Heart right ventricle (tissue), 16 donors: ENCODE measurements around the gene MLLT3. TPM values are rescaled to one million over a fixed set of nuclear protein-coding genes. Genes with fewer than 3 reads are reported as not detected.

ENCODE experiments used
- ATAC-seq, 8 donors: fragments of 200-7000 bp; cut with Tn5 transposase; one replicate each; pipeline ENCODE4 v1.9.1; 2020; ENCODE audit warnings: mild to moderate bottlenecking in 8 of 8, moderate library complexity in 8 of 8, moderate number of reproducible peaks in 1 of 8
- DNase-seq, 2 donors: peaks; one replicate each; pipeline ENCODE4 v3.0.0-alpha.2; 2020
- H3K27ac ChIP-seq, 10 donors: fragments of 200-600 bp; sonication (generic) in 2 of 10; one replicate each; pipeline versions ENCODE4 v1.5.0 to v1.8.0; 2020 to 2022; ENCODE audit warnings: mild to moderate bottlenecking in 3 of 10
- H3K27me3 ChIP-seq, 7 donors: fragments of 200-600 bp; one replicate each; pipeline ENCODE4 v1.8.0; 2021 to 2022; ENCODE audit warnings: mild to moderate bottlenecking in 2 of 7
- H3K36me3 ChIP-seq, 9 donors: fragments of 200-600 bp; sonication (generic) in 1 of 9; one replicate each; pipeline versions ENCODE4 v1.5.0 to v1.8.0; 2020 to 2022; ENCODE audit warnings: mild to moderate bottlenecking in 2 of 9
- H3K4me1 ChIP-seq, 9 donors: fragments of 200-600 bp; sonication (generic) in 1 of 9; one replicate each; pipeline versions ENCODE4 v1.5.0 to v1.8.0; 2020 to 2022; ENCODE audit warnings: mild to moderate bottlenecking in 4 of 9
- H3K4me3 ChIP-seq, 10 donors: fragments of 200-600 bp; sonication (generic) in 2 of 10; one replicate each; pipeline versions ENCODE4 v1.5.0 to v1.8.0; 2020 to 2022; ENCODE audit warnings: mild to moderate bottlenecking in 7 of 10, moderate library complexity in 2 of 10
- H3K9me3 ChIP-seq, 11 donors: fragments of 200-600 bp in 10 of 11; sonication (generic) in 2 of 11; one replicate each; pipeline versions ENCODE4 v1.5.0 to v1.8.0; 2013 to 2022; ENCODE audit warnings: mild to moderate bottlenecking in 2 of 11, control low read depth in 1 of 11, moderate library complexity in 1 of 11
- CTCF ChIP-seq, 9 donors: fragments of 200-600 bp; sonication (generic) in 2 of 9; IDR thresholded peaks; one replicate each; pipeline versions ENCODE4 v1.5.0 to v1.8.0; 2021 to 2022; ENCODE audit warnings: antibody characterized with exemption in 9 of 9, mild to moderate bottlenecking in 5 of 9, moderate library complexity in 1 of 9
- WGBS, 2 donors: extraction: QIAGEN DNeasy Blood & Tissue Kit; methylation state at CpG; one replicate each; pipeline ENCODE4 v1.1.7; 2013; ENCODE audit warnings: inconsistent platforms in 1 of 2; 5-methylcytosine and 5-hydroxymethylcytosine counted together
- intact Hi-C, 10 donors: fragments of 100-400 bp; cut with DNase I; formaldehyde crosslinking; loops; one replicate each; pipeline versions ENCODE4 v1.11.1 to v1.14.2; 2022
- polyA plus RNA-seq, 2 donors: library from polyadenylated mRNA; stranded (reverse); fragments of 200-250 nt; gene quantifications; one replicate each; pipeline ENCODE4 v1.2.3, GENCODE V29; 2013
- total RNA-seq, 10 donors: library from RNA; stranded (reverse); fragmentation: NEBNext Ultra II Directional in 3 of 10; extraction: Animal tissue kit (Norgen Biotek cat#: 25700) in 3 of 10; gene quantifications; one replicate each; pipeline versions ENCODE4 v1.2.1 to v1.2.4, GENCODE V29; 2021 to 2023
- donor health status: Arrhythmogenic right ventricular cardiomyopathy.
- donor health status: ischemic (EF 13 %, LVEDD 7.1; RV severe dilation, severe dysfunction).
- donor health status: healthy with polysubstance abuse.
- donor health status: DM: no; HTN: yes; CAD: no.
- donor health status: DM: no; HTN: no; CAD: no.
- donor health status: ischemic (EF 25% LVEDD 6.9; RV normal size, moderate dysfunction).
- donor health status: ischemic (EF 25% LVEDD 5.7; RV mildly dilated, moderate dysfunction).
- donor health status: healthy.
- donor health status: DM: yes; HTN: yes; CAD: no.
- donor health status: Ischemic cardiomyopathy.
- donor health status: ischemic (EF 35%, LVEDD 5.7; RV mildly dilated, moderate dysfunction).
- donor health status: nonischemic (EF 11% LVEDD 7.7; RV severe dilation, severe dysfunction).
- donor health status: DM: yes; HTN: yes; CAD: no.
- donor health status: PGD.
- donor health status: ischemic (EF 29% LVEDD 5.4; RV normal size, mild dysfunction).
- donor health status: nonischemic (EF 23%, LVEDD 6.1; RV moderate dilation, normal function).

The MLLT3 gene
- total and polyA plus RNA-seq, 12 donors, result 4.3 to 22.7 (median 13.5) TPM

- Histone ChIP-seq H3K36me3 (no peaks in the 10 kb centered on the region), H3K4me1 (peaks cover 0 to 47% (median 19%) of the 10 kb centered on the region in 9 donors), H3K4me3 (no peak overlapping the region), H3K27ac (no peak overlapping the region), H3K9me3 (no peaks in the 10 kb centered on the region), H3K27me3 (no peaks in the 10 kb centered on the region)
- DNase-seq, result no peak
- 83 to 86% methylated on average over 3 of the region's 3 CpGs for WGBS, 2 donors
- TF ChIP-seq CTCF (IDR thresholded peaks at IDR 0.05), result no peak
- intact Hi-C loops, result loop anchor here in 1 of 10 donors (5.0 kb wide), 1 partner anchor 38 kb away; no protein-coding TSS in a partner anchor
- ATAC-seq, result no peak
Measured at GRCh38 chr9:20564650-20565049, 57.6 kb downstream of the MLLT3 start.

- H3K9me3 ChIP-seq, result no peaks in the 10 kb centered on the region
- TF ChIP-seq CTCF (IDR thresholded peaks at IDR 0.05), result no peak
- no peaks in the 10 kb centered on the region for H3K27me3 ChIP-seq
- intact Hi-C loops, result loop anchor here in 1 of 10 donors (5.0 kb wide), 1 partner anchor 38 kb away; no protein-coding TSS in a partner anchor
- peaks cover 3 to 53% (median 23%) of the 10 kb centered on the region in 9 donors for H3K4me1 ChIP-seq
- no peak overlapping the region for H3K27ac ChIP-seq
- no peak overlapping the region for H3K4me3 ChIP-seq
- H3K36me3 ChIP-seq, result no peaks in the 10 kb centered on the region
- WGBS, 2 donors, result 36 to 40% methylated on average over 1 of the region's 1 CpG
- ATAC-seq (no peak), DNase-seq (no peak)
Measured at GRCh38 chr9:20563917-20564316, 58.4 kb downstream of the MLLT3 start.

GRCh38 chr9:20562051-20562450 lies 60.2 kb downstream of the MLLT3 start:
- Histone ChIP-seq H3K4me3 (no peak overlapping the region), H3K36me3 (no peaks in the 10 kb centered on the region), H3K27ac (no peak overlapping the region), H3K27me3 (no peaks in the 10 kb centered on the region), H3K9me3 (no peaks in the 10 kb centered on the region), H3K4me1 (peaks cover 3 to 61% (median 27%) of the 10 kb centered on the region in 9 donors)
- WGBS, 2 donors, result 95 to 100% methylated on average over 2 of the region's 2 CpGs
- DNase-seq (no peak), ATAC-seq (no peak)
- TF ChIP-seq CTCF (IDR thresholded peaks at IDR 0.05), result no peak
- intact Hi-C loops, result loop anchor here in 1 of 10 donors (5.0 kb wide), 1 partner anchor 40 kb away; no protein-coding TSS in a partner anchor

GRCh38 chr9:20561531-20561930 lies 60.8 kb downstream of the MLLT3 start:
- H3K27ac ChIP-seq, result no peak overlapping the region
- no peak for TF ChIP-seq CTCF (IDR thresholded peaks at IDR 0.05)
- ATAC-seq (no peak), DNase-seq (no peak)
- intact Hi-C loops, result loop anchor here in 1 of 10 donors (5.0 kb wide), 1 partner anchor 41 kb away; no protein-coding TSS in a partner anchor
- peaks cover 3 to 57% (median 27%) of the 10 kb centered on the region in 9 donors for H3K4me1 ChIP-seq
- H3K4me3 ChIP-seq, result no peak overlapping the region
- no peaks in the 10 kb centered on the region for H3K36me3 ChIP-seq
- 86 to 88% methylated on average over 3 of the region's 3 CpGs for WGBS, 2 donors
- H3K27me3 ChIP-seq, result no peaks in the 10 kb centered on the region
- H3K9me3 ChIP-seq, result no peaks in the 10 kb centered on the region
